ENCODE results near the gene DPCD.

DNA sequence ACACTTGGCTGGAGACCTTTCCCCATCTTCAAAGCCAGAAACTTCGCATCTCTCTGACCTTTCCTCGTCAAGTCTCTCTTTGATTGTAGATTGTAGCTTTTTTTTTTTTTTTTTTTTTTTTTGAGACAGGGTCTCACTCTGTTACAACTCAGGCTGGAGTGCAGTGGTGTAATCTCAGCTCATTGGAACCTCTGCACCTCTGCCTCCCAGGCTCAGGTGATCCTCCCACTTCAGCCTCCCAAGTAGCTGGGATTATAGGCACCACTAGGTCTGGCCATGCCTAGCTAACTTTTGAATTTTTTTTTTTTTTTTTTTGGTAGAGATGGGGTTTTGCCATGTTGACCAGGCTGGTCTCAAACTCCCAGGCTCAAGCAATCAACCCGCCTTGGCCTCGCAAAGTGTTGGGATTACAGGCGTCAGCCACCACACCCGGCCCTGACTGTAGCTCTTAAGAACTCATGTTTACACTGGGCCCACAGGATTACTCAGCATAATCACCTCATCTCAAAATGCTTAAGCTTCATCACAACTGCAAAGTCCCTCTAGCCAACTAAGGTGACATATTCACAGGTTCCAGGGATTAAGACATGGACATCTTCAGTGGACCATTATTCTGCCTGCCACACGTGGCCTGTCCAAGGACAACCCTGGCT lies 11.8 kb upstream of the DPCD start:
- TF ChIP-seq RAD21 (IDR thresholded peaks at IDR 0.05; ENCODE audit: low read depth) (no peak), TAF1 (IDR thresholded peaks at IDR 0.05; ENCODE audit: low read depth) (no peak), ZBTB7A (IDR thresholded peaks at IDR 0.05; ENCODE audit: low read depth) (no peak), EGR1 (IDR thresholded peaks at IDR 0.05) (no peak), YY1 (IDR thresholded peaks at IDR 0.05; ENCODE audit: low read depth) (no peak), EP300 (IDR thresholded peaks at IDR 0.05; ENCODE audit: borderline replicate concordance) (no peak), NFIC (IDR thresholded peaks at IDR 0.05) (no peak), CEBPB (IDR thresholded peaks at IDR 0.05) (no peak), TEAD4 (IDR thresholded peaks at IDR 0.05) (no peak), FOXM1 (IDR thresholded peaks at IDR 0.05; ENCODE audit: borderline replicate concordance, low read depth) (no peak), TCF12 (IDR thresholded peaks at IDR 0.05; ENCODE audit: low read depth) (no peak)
- TF ChIP-seq, protein P1, sequence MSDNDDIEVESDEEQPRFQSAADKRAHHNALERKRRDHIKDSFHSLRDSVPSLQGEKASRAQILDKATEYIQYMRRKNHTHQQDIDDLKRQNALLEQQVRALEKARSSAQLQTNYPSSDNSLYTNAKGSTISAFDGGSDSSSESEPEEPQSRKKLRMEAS (IDR thresholded peaks at IDR 0.05), result no peak
- TF ChIP-seq, protein P2, sequence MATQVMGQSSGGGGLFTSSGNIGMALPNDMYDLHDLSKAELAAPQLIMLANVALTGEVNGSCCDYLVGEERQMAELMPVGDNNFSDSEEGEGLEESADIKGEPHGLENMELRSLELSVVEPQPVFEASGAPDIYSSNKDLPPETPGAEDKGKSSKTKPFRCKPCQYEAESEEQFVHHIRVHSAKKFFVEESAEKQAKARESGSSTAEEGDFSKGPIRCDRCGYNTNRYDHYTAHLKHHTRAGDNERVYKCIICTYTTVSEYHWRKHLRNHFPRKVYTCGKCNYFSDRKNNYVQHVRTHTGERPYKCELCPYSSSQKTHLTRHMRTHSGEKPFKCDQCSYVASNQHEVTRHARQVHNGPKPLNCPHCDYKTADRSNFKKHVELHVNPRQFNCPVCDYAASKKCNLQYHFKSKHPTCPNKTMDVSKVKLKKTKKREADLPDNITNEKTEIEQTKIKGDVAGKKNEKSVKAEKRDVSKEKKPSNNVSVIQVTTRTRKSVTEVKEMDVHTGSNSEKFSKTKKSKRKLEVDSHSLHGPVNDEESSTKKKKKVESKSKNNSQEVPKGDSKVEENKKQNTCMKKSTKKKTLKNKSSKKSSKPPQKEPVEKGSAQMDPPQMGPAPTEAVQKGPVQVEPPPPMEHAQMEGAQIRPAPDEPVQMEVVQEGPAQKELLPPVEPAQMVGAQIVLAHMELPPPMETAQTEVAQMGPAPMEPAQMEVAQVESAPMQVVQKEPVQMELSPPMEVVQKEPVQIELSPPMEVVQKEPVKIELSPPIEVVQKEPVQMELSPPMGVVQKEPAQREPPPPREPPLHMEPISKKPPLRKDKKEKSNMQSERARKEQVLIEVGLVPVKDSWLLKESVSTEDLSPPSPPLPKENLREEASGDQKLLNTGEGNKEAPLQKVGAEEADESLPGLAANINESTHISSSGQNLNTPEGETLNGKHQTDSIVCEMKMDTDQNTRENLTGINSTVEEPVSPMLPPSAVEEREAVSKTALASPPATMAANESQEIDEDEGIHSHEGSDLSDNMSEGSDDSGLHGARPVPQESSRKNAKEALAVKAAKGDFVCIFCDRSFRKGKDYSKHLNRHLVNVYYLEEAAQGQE (IDR thresholded peaks at IDR 0.05; ENCODE audit: low read depth), result no peak

Measured in Ishikawa (cell line).